Psoas muscle (tissue), 8 donors: Measurements from ENCODE around the gene SPOCK3. TPM values are rescaled to one million over a fixed set of nuclear protein-coding genes. Genes with fewer than 3 reads are reported as not detected.
A peak's percentile ranks its signal among the peaks of the same experiment; 100 is the strongest.
"Not testable (repeated sequence)": the region's sequence is repeated elsewhere in the genome, so short reads cannot be mapped to it uniquely, and the experiment has no call there.

ENCODE experiments used
- ATAC-seq, 4 donors: fragments of 200-7000 bp; cut with Tn5 transposase; one replicate each; pipeline ENCODE4 v1.9.1; 2020; ENCODE audit warnings: moderate library complexity in 3 of 4, mild to moderate bottlenecking in 2 of 4
- DNase-seq, 2 donors: peaks; one replicate each; pipeline ENCODE4 v3.0.0-alpha.2; 2020
- H3K27ac ChIP-seq: fragments of 200-600 bp; one replicate; pipeline ENCODE4 v1.8.0; 2022
- H3K27me3 ChIP-seq, 3 donors: fragments of 200-600 bp in 1 of 3; one replicate each; pipeline versions ENCODE4 v1.6.1 to v1.8.0; 2013 to 2022; ENCODE audit warnings: low read length in 2 of 3, mild to moderate bottlenecking in 2 of 3, moderate library complexity in 1 of 3; ENCODE audit not compliant: insufficient read depth in 3 of 3
- H3K36me3 ChIP-seq, 2 donors: fragments of 200-600 bp in 1 of 2; one replicate each; pipeline versions ENCODE4 v1.6.1 to v1.8.0; 2013 to 2022; ENCODE audit warnings: low read depth in 1 of 2, mild to moderate bottlenecking in 1 of 2, moderate library complexity in 1 of 2; ENCODE audit not compliant: insufficient read depth in 1 of 2
- H3K4me1 ChIP-seq: fragments of 200-600 bp; one replicate; pipeline ENCODE4 v1.8.0; 2022
- H3K4me3 ChIP-seq: fragments of 200-600 bp; one replicate; pipeline ENCODE4 v1.8.0; 2022; ENCODE audit warnings: mild to moderate bottlenecking
- H3K9me3 ChIP-seq: fragments of 200-600 bp; one replicate; pipeline ENCODE4 v1.8.0; 2022
- CTCF ChIP-seq: fragments of 200-600 bp; IDR thresholded peaks from one replicate; pipeline ENCODE4 v1.8.0; 2022; ENCODE audit warnings: antibody characterized with exemption
- WGBS, 3 donors: extraction: QIAGEN DNeasy Blood & Tissue Kit; methylation state at CpG; one replicate each; pipeline versions ENCODE4 v1.1.6 to v1.1.7; 2013; 5-methylcytosine and 5-hydroxymethylcytosine counted together
- intact Hi-C, 2 donors: fragments of 100-400 bp; cut with DNase I; formaldehyde crosslinking; loops; one replicate each; pipeline versions ENCODE4 v1.11.0 to v1.14.2; 2022
- long read RNA-seq, 2 donors: library from polyadenylated mRNA; unstranded; transcript quantifications; one replicate each; pipeline ENCODE4 v2.0.0, GENCODE V29; 2021
- polyA plus RNA-seq, 3 donors: library from polyadenylated mRNA; stranded (reverse); fragments of 200-250 nt; gene quantifications; one replicate each; pipeline ENCODE4 v1.2.3, GENCODE V29; 2013
- total RNA-seq, 4 donors: library from RNA; stranded (reverse); fragmentation: NEBNext Ultra II Directional in 2 of 4; extraction: Animal tissue kit (Norgen Biotek cat#: 25700) in 2 of 4; gene quantifications; one replicate each; pipeline versions ENCODE4 v1.2.1 to v1.2.4, GENCODE V29; 2021 to 2023
- donor health status: healthy with polysubstance abuse.
- donor health status: DM: no; HTN: no; CAD: no; lungs with moderate emphysema.
- donor health status: Bipolar disorder and iron deficiency.
- donor health status: healthy.
- donor health status: DM: yes; HTN: yes; CAD: no.
- donor health status: DM: no; HTN: no; CAD: no.
- donor health status: DM: no; HTN: no; CAD: no.
- donor health status: DM: yes; HTN: yes; CAD: no.

The SPOCK3 gene
- total RNA-seq (1 to 10 TPM in 1 of 4 donors, not detected in 3; 1.0 TPM), polyA plus RNA-seq (under 1 TPM in 2 of 3 donors, not detected in 1; 0.09 to 0.11 TPM)
- long read RNA-seq, donor 1 = 0 reads
- long read RNA-seq, donor 2, partial matches to known transcripts = 0 of 3 reads
- long read RNA-seq, donor 2, other reads (novel, unspliced or antisense) = 1 of 3 reads

GRCh38 chr4:167234316-167234881, at the start of gene SPOCK3:
SPOCK3 (minus strand) TSS chr4:167234494.
- no peaks in the 10 kb centered on the region for H3K9me3 ChIP-seq
- ATAC-seq = peak in 3 of 4 donors; percentile 53 to 80 (median 62)

GRCh38 chr4:167282171-167282864, 48.0 kb upstream of the SPOCK3 start:
- 88 to 97% (median 92%) methylated on average over 1 of the region's 1 CpG for WGBS, 3 donors
- Histone ChIP-seq H3K36me3 (no peaks in the 10 kb centered on the region), H3K27ac (no peak overlapping the region), H3K27me3 (no peaks in the 10 kb centered on the region), H3K9me3 (no peaks in the 10 kb centered on the region), H3K4me3 (no peak overlapping the region), H3K4me1 (no peaks in the 10 kb centered on the region)
- ATAC-seq (no peak), DNase-seq (no peak)
- intact Hi-C loops = no loop called here
- TF ChIP-seq CTCF = no peak

More at GRCh38 chr4:167234316-167234881, at the start of gene SPOCK3:
- WGBS, 3 donors = 0 to 1% (median 1%) methylated on average over 31 to 32 of the region's 32 CpGs
- Histone ChIP-seq H3K4me1 (no peaks in the 10 kb centered on the region), H3K36me3 (no peaks in the 10 kb centered on the region), H3K27me3 (peaks cover 9 to 31% (median 12%) of the 10 kb centered on the region in 3 donors), H3K27ac (no peak within 1 kb of the TSS), H3K4me3 (peak within 1 kb of the TSS; percentile 54)
- TF ChIP-seq CTCF = no peak
- peak; percentile 12 to 48 for DNase-seq
- intact Hi-C loops = no loop called here

GRCh38 chr4:167281545-167281944, 47.3 kb upstream of the SPOCK3 start:
- H3K4me3 ChIP-seq, H3K36me3 ChIP-seq, H3K9me3 ChIP-seq, H3K27me3 ChIP-seq, ATAC-seq, H3K4me1 ChIP-seq, DNase-seq, H3K27ac ChIP-seq, intact Hi-C loops: not testable (repeated sequence)
- WGBS, 3 donors = 91 to 96% (median 93%) methylated on average over 13 of the region's 13 CpGs

GRCh38 chr4:167274351-167274750, 40.1 kb upstream of the SPOCK3 start:
- no peak overlapping the region for H3K27ac ChIP-seq
- WGBS, 3 donors = 51 to 61% (median 59%) methylated on average over 1 of the region's 1 CpG
- ATAC-seq = no peak
- no peaks in the 10 kb centered on the region for H3K9me3 ChIP-seq
- TF ChIP-seq CTCF = no peak
- intact Hi-C loops = no loop called here
- H3K36me3 ChIP-seq = no peaks in the 10 kb centered on the region
- H3K4me3 ChIP-seq = no peak overlapping the region
- H3K27me3 ChIP-seq = no peaks in the 10 kb centered on the region
- DNase-seq = no peak
- H3K4me1 ChIP-seq = no peaks in the 10 kb centered on the region

- ATAC-seq = no peak
- no peaks in the 10 kb centered on the region for H3K27me3 ChIP-seq
- H3K4me3 ChIP-seq = no peak overlapping the region
- no peaks in the 10 kb centered on the region for H3K9me3 ChIP-seq
- intact Hi-C loops = no loop called here
- H3K36me3 ChIP-seq = no peaks in the 10 kb centered on the region
- no peak for DNase-seq
- H3K4me1 ChIP-seq = no peaks in the 10 kb centered on the region
- TF ChIP-seq CTCF = no peak
- WGBS, 3 donors = 84 to 91% (median 84%) methylated on average over 5 of the region's 5 CpGs
- no peak overlapping the region for H3K27ac ChIP-seq
Observed at GRCh38 chr4:167265231-167265630, 30.9 kb upstream of the SPOCK3 start.
